GM18498 (cell line): Measurements from ENCODE around the gene STIM1.
"Not testable (repeated sequence)": the region's sequence is repeated elsewhere in the genome, so short reads cannot be mapped to it uniquely, and the experiment has no call there.

Source experiments
- ATAC-seq: cut with Tn5 transposase; IDR thresholded peaks from one replicate; pipeline ENCODE4 v1.9.1; 2021; ENCODE audit warnings: mild to moderate bottlenecking, moderate library complexity; ENCODE audit not compliant: unreplicated experiment

Gene STIM1

DNA sequence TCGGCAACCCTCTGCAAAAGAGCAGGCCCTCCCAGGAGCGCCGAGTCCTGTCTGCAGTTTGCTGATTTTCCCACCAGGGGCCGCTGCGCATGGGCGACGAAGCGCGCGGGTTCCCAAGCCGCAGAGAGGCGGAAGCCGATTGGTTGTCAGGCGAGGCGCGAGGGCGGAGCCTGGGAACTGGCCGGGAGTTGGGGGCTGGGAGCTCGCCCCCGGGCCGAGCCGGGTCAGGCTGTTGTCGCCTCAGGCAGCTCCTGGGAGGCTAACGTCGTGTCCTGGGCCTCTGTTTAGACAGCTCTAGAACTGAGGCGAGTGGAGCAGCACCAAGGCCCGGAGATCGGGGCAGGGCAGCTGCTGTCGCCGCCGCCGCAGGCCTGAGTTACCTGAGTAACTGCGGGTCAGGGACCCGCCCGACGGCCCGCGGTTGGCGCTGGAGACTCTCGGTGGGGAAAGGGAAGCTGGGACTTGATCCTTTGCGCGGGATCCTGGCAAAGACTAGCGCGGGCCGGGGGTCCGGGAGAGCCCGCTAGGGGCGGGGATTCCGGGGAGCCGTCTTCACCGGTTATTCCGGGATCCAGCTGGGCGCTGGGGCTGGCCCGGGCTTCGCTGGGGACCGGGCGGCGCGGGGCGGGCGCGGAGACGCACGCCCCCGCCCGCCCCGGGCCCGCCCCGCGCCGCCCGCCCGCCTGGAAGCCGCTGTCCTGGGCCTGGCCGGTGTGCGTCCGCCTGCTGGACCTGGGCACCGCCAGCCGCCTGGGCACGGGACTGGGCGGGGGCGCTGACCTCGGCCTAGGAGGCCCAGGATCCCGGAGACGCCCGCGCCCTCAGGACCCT lies at the start of gene STIM1:
Gene STIM1, plus strand, starts transcription at position 688 of the 831 bp plus-strand sequence. CDS start 607 bp downstream, outside the sequence.
- ATAC-seq = peak; percentile 63

DNA sequence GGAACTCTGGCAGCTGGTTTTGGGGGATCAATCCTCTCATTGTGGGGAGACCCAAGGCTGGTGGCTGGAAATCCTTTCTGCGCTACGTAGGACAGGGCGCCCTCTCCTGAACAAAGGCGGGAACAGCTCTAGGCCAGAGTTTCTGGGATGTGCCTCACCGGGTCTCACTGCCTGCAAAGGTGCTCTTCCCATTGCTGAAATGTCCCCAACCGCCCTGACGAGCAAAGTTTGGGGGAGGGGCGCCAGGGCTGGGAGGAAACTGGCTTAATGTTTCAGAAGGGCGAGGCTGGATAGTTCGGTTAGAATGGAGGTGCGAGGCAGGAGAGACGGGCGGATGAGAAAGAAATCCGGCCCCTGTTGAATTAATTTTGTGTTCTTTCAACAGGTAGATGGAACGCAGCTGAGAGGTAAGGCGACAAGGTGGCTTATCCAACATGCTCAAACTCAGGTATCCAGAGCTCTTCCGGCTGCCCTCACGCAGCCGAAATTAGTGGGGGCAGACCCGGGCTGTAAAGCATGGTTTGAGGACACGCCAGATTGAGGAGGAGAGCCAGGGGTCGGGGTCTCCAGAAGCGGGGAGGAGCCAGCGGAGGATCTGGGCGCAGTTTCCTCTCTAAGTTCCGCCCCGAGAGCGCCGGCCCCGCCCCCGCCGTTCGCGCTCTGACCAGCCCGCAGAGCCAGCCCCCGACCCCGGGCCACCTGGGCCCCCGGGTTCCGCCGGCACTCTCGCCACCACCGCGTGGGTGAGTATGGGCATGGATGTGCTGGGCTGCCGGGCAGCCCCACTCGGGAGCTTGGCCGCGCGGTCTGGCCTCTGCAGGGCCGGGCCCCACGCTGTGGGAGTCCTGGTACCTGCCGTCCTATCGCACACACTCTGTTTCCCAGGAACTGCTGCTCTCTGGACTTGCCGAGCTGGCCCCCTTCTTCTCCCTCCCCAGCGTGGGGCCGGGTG lies 47.3 kb upstream of the STIM1 start, which contains the start of gene PGAP2:
Gene PGAP2, plus strand, starts transcription at position 652 of the 952 bp plus-strand sequence. CDS start 2,700 bp downstream, outside the sequence.
- peak; percentile 74 for ATAC-seq

DNA sequence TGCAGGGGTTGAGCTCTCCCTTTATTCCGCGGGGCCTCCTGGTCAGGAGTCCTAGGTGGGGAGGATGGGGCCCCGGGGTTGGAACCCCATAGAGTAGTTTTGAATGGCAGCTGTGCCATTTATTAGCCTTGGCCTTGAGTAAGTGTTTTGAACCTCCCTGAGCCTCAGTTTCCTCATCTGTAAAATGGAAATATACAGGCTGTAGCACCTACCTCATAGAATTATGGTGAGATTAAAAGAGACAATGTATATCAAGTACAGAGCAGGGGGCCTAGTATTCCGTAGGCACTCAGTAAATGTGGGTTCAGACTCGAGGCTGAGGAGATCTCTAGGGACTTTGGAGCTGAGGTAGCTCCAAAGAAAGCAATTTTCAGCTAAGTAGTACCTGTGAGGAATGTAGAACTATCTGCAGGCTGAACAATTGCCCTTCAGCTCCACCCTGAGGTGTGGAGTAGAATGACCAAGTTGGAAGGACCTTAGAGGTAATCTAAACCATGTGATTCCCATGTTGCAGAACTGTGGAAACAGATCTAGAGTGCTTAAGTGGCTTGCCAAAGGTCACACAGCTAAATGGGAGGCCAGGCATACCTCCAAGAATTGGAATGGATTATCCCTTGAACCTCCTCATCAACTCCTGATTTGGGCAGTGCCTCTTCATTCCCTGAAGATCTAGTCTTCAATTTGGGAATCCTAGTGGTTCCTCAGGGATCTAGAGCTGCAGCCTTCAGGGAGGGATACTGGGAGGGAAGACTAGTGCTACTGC lies 46.4 kb upstream of the STIM1 start:
- ATAC-seq = peak; percentile 74

DNA sequence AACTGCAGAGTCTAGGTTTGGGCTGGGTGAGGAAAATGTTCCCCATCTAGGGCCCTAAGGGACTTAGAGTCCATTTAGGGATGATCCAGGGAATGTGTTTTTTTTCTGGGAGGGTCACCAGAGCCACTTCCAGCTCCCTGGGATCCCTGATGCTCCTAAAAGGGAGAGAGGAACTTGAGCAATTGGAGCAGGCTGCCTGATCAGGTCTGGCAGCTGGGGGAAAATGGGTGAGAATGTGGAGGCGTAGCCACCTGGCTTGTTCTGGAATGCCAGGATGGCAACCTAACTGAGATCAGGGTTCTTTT lies 45.9 kb upstream of the STIM1 start:
- ATAC-seq = no peak

DNA sequence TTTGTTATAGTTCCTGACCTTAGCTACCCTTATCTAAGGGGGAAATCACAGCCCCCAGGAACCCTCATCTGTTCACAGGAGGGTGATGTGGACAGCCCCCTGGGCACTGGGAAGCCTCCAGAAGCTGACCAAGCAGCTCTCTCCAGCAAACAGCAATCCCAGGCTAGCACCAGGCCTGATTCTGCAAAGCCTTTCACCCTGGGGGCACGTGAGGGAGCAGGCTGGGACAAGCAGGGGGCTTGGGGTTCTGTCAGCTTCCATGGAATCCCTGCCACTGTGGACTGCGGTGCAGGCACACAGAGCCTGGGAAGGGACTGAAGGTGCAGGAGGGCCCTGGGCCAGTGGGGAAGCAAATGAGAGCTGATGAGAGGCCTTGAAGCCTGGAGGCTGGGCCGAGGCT lies 45.0 kb upstream of the STIM1 start:
- ATAC-seq = no peak

DNA sequence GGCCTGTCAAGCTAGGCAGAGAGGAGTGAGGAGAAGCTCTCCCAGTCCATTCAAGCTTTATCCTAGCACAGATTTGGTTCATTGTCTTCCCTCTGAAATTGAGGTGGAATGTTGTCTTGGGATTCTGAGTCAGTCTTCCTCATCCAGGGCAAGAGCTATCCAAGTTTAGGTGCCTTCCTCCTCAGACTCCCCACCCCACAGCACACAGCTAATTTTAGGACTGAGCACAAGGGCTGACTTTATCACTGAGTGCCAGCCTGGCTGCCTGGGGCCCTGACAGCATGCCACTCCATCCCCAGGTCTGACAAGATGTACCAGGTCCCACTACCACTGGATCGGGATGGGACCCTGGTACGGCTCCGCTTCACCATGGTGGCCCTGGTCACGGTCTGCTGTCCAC lies 44.5 kb upstream of the STIM1 start:
- no peak for ATAC-seq

DNA sequence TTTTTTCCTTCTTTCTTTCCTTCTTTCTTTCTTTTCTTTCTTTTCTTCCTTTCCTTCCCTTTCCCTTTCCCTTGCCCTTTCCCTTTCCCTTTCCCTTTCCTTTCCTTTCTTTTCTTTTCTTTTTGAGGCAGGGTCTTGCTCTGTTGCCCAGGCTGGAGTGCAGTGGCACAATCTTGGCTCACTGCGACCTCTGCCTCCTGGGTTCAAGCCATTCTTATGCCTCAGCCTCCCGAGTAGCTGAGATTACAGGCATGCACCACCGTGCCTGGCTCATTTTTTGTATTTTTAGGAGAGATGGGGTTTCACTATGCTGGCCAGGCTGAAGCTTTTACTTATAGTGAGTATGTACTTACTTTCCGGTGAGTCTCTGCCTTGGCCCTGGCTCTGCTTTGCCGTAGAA lies 40.6 kb upstream of the STIM1 start:
- not testable (repeated sequence) for ATAC-seq

DNA sequence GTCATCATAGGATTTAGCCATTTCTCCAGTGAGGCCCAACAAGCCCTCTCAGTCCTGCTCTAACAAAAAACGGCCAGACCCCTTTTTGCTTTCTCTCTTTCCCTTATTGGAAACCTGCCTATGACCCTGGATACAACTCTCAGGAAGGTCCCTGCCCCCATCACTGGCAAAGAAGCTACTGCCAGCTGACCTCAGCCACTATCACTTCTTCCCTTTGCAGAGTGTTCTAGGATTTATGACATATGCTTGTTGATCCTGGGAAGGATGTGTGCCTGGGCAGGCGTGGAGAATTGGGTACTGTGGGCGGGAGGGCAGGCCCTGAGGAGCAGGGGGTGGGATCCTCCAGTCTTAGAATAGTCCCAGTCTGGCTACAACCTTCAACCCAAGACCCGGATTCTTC lies 39.6 kb upstream of the STIM1 start:
- ATAC-seq = no peak

DNA sequence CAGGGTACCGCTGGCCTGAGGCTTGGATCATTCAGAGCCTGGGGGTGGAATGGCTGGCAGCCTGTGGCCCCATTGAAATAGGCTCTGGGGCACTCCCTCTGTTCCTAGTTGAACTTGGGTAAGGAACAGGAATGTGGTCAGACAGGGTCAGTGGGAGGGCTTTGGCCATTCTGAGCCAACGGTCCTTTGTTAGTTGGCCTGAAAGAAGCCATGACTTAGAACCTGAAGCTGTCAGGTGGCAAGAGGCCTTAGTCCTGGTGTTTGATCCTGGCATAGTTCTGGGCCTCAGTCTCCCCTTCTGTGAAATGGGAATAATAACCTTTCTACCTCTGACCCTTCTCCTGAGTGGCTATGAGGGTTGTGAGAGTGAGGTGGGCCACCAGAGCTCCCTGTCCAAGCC lies 38.8 kb upstream of the STIM1 start:
- no peak for ATAC-seq

DNA sequence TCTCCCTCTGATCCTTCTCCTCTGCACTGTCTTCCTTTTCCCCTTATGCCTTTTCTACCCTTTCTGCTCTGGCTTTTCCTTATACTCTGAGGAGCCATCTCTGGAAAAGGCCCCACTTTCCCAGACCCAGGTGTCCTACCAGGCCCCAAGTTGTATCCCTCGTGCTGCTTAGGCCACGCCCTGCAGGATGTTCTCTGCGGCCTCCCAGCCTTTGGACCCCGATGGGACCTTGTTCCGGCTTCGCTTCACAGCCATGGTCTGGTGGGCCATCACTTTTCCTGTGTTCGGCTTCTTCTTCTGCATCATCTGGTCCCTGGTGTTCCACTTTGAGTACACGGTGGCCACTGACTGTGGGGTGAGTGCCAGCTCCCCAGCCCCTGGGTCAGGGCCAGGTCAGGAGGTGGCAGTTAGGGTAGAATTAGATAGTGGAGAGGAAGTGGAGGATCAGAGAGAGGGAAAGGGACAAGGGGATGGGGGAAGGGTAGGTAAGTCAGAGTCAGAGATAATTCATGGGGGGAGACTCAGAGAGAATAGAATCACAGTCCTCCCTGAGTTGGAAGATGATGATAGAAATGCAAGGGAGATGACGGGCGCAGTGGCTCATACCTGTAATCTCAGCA lies 38.2 kb upstream of the STIM1 start:
- ATAC-seq = no peak

DNA sequence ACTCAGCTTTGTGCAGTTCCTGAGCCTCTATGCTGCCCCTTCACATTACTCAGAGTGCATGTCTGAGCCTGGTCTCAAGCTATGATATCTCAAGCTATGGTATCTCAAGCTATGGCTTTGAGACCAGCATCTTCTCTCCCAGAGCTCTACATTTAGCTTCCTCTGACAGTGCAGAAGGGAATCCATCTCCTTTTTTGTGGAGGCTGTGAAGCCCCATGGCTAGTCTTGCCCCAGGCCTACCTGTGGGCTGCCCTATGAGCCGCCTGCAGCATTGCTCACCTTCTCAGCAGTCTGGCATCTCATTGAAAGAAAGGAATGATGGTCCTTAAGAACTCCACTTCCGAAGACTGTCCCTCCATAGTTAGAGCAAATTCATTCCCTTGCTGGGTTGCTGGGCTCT lies 34.5 kb upstream of the STIM1 start:
- ATAC-seq = no peak

DNA sequence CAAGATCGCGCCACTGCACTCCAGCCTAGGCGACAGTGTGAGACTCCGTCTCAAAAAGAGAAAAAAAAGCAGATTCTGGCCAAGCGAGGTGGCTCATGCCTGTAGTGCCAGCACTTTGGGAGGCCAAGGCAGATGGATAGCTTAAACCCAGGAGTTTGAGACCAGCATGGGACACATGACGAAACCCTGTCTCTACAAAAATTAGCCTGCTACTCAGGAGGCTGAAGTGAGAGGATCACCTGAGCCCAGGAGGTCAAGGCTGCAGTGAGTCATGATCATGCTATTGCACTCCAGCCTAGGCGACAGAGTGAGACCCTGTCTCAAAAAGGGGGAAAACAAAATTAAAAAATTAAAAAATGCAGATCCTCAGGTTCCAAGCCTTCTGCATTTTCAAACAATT lies 33.2 kb upstream of the STIM1 start:
- no peak for ATAC-seq

DNA sequence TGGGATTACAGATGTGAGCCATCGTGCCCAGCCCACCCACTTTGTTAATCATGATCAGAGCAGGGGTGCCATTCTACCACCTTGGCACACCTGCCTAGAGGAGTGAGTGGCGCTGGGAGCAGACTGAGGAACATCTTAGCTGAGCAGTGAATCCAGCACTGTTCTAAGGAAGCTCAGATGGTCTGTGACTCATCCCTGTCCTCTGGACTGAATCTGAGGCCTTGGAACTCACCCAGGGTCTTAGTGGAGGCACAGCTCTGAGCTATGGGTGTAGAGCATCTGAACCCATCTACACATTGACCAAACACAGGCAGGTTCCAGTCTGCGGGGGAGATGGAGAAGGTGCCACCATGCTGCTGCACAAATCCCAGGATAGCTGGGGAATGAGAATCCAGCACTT lies 32.2 kb upstream of the STIM1 start:
- ATAC-seq = no peak

DNA sequence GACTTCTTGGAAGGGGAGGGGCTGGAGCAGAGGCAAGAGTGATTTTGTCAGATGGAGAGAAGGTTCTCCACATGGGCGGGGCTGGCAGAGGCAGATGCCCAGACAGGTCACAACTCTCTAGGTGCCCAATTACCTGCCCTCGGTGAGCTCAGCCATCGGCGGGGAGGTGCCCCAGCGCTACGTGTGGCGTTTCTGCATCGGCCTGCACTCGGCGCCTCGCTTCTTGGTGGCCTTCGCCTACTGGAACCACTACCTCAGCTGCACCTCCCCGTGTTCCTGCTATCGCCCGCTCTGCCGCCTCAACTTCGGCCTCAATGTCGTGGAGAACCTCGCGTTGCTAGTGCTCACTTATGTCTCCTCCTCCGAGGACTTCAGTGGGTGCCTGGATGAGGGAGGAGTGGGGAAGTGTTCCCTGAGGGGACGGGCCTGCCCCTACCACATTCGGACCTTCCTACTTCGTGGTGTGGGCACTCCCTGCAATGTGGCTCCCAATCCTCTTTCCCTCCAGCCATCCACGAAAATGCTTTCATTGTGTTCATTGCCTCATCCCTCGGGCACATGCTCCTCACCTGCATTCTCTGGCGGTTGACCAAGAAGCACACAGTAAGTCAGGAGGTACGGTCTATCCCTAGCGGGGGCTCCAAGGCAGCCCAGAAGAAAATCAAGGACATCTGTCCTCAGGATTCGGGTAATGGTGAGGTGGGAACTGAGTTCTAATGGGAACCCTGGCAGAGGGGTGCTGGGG lies 31.5 kb upstream of the STIM1 start:
- no peak for ATAC-seq

DNA sequence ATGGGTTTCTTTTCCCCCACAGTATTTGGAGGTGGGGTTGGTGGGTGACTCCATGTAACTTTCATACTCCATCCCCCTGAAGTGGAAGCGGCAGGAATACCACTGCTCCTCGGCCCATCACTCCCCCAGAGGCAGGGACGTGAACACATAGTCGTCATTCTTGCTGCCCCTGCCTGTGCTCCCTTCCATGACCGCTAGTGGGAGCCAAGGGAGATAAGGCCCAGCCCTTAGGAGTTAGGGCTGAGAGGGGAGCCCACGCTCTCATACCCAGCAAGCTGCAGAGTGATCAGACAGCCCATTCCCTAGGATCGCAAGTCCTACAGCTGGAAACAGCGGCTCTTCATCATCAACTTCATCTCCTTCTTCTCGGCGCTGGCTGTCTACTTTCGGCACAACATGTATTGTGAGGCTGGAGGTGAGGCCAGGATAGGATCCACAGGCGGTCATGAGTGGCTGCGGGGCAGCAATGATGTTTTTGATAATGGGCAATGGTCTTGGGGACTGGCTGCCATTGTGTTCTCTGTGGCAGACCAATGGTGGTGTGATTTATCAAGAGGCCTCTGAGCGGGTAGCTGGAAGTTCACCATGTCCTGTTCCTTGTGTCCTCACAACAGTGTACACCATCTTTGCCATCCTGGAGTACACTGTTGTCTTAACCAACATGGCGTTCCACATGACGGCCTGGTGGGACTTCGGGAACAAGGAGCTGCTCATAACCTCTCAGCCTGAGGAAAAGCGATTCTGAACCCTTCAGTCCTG lies 30.6 kb upstream of the STIM1 start:
- ATAC-seq = peak; percentile 80

DNA sequence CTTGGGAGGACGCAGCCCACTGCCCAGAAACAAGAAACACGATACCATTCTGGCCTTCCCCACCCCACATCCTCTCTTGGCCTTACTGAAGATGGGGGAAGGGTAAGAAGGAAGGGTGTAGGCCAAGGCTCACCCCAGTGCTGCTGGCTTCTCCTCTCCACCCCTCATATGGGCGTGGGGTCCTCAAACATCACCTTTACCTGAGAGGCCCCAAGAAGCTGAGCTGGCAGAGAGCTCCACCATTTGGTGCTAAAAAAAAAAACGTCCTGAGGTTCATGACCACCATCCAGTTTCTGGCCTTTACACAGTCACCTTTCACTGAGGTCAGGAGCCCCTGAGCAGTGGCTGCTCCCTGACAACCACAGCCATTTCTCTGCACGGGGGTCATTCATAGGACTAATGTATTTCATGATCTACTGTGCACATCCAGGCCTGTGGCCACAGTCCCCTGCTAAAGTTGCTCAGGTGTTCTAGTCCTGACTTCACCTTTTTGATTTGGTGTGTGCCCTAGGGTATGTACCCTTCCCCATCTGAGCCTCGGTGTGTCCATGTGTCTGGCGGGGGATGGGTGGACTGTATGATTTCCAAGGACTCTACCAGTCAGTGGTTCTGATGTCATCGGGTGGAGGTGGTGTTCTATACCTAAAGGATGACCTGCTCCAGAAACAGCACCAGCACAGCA lies 29.9 kb upstream of the STIM1 start:
- ATAC-seq = no peak

DNA sequence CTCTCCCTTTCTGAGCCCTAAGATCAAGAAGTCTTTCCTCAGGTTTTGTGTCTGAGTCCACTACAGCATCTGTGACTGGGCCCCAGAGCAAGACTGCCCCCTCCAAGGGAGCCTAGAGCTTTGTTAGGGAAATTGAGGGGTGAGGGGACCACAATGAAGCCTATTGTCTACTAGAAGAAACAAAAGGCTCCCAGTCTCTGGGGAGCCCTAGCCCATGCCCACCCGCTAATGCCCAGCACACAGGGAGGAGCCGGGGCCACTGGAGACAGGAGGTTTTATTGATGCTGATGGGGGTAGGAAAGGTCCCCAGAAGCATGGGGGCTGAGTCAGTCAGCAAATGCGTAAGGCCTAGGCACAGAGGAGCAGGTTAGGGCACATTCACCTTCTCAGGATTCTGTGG lies 28.7 kb upstream of the STIM1 start:
- no peak for ATAC-seq

DNA sequence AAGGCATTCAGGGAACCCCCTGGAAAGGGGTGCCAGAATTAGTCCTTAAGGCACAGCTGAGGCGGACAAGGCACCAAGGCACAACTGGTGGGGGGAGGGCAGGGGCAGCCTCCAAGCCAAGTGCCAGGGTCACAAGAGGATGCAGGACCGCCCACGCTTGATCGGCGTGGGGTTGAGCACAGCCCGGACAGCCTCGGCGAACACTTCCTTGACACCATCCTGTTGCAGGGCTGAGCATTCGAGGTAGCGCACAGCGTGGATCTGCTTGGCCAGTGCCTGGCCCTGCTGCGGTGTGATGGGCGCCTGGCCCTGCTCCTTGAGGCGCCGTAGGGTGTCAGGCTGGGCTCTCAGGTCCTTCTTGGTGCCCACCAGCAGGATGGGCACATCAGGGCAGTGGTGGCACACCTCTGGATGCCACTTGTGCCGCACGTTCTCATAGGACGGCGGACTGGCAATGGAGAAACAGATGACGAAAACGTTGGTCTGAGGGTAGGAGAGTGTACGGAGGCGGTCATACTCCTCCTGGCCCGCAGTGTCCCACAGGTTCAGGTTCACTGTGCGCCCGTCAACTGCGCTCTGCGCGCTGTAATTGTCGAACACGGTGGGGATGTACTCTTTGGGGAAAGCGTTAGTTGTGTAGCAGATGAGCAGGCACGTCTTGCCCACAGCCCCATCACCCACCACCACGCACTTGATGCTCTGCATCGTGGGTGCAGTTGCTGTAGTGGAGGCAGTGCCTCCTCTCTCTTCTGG lies 27.9 kb upstream of the STIM1 start:
- no peak for ATAC-seq
